Activated naive CD4-positive, alpha-beta T cell treated with anti-CD3 and anti-CD28 coated beads, Interleukin-2, amount 10 ng/mL, durations not matched to agents 7 days and 5 days (primary cell): ENCODE measurements around the gene CALN1.
"Not testable (repeated sequence)": the region's sequence is repeated elsewhere in the genome, so short reads cannot be mapped to it uniquely, and the experiment has no call there.

Source experiments
- CTCF ChIA-PET: fragments of 350-600 bp; sonication (Branson Sonifier 250); formaldehyde crosslinking; loops from one replicate; lab custom pipeline; 2021; ENCODE audit warnings: antibody characterized with exemption; lab: Charles Lee
- DNase-seq: peaks from one replicate; pipeline ENCODE4 v3.0.0-alpha.2; 2020
- H3K27ac Mint-ChIP-seq: one replicate; pipeline ENCODE4 v1.8.0; 2021; ENCODE audit warnings: mild to moderate bottlenecking, moderate library complexity, mixed read lengths
- H3K27me3 Mint-ChIP-seq: one replicate; pipeline ENCODE4 v1.8.0; 2021; ENCODE audit warnings: mild to moderate bottlenecking, mixed read lengths
- H3K36me3 Mint-ChIP-seq: one replicate; pipeline ENCODE4 v1.8.0; 2021; ENCODE audit warnings: mixed read lengths
- H3K4me1 Mint-ChIP-seq: one replicate; pipeline ENCODE4 v1.8.0; 2021; ENCODE audit warnings: mixed read lengths
- H3K4me3 Mint-ChIP-seq: one replicate; pipeline ENCODE4 v1.8.0; 2021; ENCODE audit warnings: mild to moderate bottlenecking, moderate library complexity, mixed read lengths
- H3K9me3 Mint-ChIP-seq: one replicate; pipeline ENCODE4 v1.8.0; 2021; ENCODE audit warnings: mixed read lengths

The CALN1 gene

GRCh38 chr7:71961283-71961682 is 450.9 kb downstream of the CALN1 start:
- no peak for DNase-seq
- Mint-ChIP-seq H3K27me3 (no peaks in the 10 kb centered on the region), H3K4me1 (no peaks in the 10 kb centered on the region), H3K4me3 (no peak overlapping the region), H3K27ac (no peak overlapping the region), H3K36me3 (no peaks in the 10 kb centered on the region), H3K9me3 (peaks cover 15% of the 10 kb centered on the region)
- CTCF ChIA-PET, result no interaction called here

- Mint-ChIP-seq H3K27me3 (no peaks in the 10 kb centered on the region), H3K27ac (no peak overlapping the region), H3K9me3 (peaks cover 32% of the 10 kb centered on the region), H3K36me3 (no peaks in the 10 kb centered on the region), H3K4me3 (no peak overlapping the region), H3K4me1 (no peaks in the 10 kb centered on the region)
- DNase-seq, result no peak
- CTCF ChIA-PET, result no interaction called here
These were observed 470.0 kb downstream of the CALN1 start for GRCh38 chr7:71942115-71942514.

DNA sequence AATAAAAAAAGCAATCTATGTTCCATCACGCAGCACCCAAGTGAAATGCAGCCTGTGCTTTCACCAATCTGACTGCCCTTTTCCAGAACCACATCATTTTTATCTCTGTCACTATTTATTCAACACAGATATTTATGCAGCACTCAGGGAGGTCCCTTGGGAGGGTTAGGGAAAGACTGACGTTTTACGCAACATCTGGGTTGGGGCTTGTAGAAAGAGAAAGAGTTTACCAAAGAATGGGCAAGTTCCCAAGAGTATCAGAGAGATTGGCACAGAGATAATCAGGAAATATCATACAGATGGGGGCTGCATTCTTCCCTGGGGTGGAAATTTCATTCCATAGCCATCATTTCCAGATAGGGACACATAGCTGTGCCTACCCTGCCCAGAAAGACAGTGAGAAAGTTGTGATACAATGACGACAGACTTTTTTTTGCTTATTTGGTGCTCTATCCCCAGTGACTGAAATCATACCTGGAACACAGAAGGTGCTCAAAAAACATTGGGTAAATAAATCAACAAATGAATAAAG is 474.2 kb downstream of the CALN1 start:
- Mint-ChIP-seq H3K9me3 (peaks cover 40% of the 10 kb centered on the region), H3K4me3 (no peak overlapping the region), H3K36me3 (no peaks in the 10 kb centered on the region), H3K27me3 (no peaks in the 10 kb centered on the region), H3K27ac (no peak overlapping the region), H3K4me1 (no peaks in the 10 kb centered on the region)
- DNase-seq, result no peak
- CTCF ChIA-PET, result no interaction called here

DNA sequence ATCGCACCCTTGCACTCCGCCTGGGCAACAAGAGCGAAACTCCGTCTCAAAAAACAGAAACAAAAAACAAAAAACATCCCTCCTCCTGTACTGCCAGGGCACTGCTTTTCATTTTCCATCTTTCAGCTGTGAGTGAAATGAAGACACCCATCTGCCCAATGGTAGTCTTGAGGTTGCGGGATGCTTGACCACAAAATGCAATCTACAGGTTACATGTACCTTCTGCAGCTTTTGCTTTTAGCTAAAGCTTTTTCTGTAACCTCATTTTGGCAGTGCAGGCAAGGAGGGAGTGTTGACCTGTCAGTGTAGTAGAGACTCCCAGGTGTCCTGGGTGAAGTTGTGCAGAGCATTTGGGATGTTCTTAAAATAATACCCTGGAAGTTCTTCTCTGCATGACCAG is 476.5 kb downstream of the CALN1 start:
- CTCF ChIA-PET, result no interaction called here
- Mint-ChIP-seq H3K36me3 (no peaks in the 10 kb centered on the region), H3K9me3 (peaks cover 34% of the 10 kb centered on the region), H3K27me3 (no peaks in the 10 kb centered on the region), H3K4me1 (no peaks in the 10 kb centered on the region), H3K4me3 (no peak overlapping the region), H3K27ac (no peak overlapping the region)
- DNase-seq, result no peak

DNA sequence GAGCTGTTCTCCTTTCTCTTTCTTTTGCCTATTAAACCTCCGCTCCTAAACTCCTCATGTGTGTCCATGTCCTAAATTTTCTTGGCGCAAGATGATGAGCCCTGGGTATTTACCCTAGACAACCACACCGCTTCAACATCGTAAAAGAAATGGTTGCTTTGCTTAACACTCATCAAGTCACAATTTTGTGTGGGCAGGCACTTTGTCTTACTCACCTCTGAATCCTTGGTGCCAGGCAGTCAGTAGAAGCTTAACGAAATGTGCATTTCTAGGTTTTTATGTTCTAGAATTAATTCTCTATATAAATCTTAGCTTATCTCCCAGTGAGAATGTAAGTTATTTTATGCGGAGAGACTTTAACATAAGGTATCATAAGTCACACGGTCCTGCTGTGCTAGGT is 478.7 kb downstream of the CALN1 start:
- Mint-ChIP-seq H3K4me1 (no peaks in the 10 kb centered on the region), H3K9me3 (peaks cover 38% of the 10 kb centered on the region)
- CTCF ChIA-PET, result no interaction called here

DNA sequence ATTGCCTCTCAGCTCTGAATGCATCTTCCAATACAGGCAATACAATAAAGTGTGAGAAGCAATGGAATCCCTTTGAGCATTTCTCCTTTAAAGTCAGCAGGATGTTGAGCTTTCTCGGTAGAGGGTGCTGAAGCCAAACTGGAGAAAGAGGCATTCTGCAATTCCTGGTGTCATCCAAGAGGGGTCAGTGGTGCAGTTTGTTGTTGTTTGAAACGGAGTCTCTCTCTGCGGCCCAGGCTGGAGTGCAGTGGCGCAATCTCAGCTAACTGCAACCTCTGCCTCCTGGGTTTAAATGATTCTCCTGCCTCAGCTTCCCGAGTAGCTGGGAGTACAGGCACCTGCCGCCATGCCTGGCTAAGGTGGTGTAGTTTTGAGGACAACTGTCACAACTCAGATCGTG is 486.5 kb downstream of the CALN1 start:
- CTCF ChIA-PET, result no interaction called here
- Mint-ChIP-seq H3K9me3 (peaks cover 27% of the 10 kb centered on the region), H3K4me3 (no peak overlapping the region)

More for the DNA sequence above, 478.7 kb downstream of the CALN1 start:
- Mint-ChIP-seq H3K4me3 (no peak overlapping the region), H3K27ac (no peak overlapping the region), H3K36me3 (no peaks in the 10 kb centered on the region), H3K27me3 (no peaks in the 10 kb centered on the region)
- DNase-seq, result no peak

DNA sequence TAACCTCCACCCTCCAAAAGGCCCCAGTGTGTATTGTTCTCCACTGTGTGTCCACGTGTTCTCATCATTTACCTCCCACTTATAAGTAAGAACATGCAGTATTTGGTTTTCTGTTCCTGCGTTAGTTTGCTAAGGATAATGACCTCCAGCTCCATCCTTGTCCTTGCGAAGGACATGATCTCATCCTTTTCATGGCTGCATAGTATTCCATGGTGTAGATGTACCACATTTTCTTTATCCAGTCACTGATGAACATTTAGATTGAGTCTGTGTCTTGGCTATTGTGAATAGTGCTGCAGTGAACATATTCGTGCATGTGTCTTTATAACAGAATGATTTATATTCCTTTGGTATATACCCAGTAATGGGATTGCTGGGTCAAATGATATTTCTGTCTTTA is 497.9 kb downstream of the CALN1 start:
- H3K4me1 Mint-ChIP-seq, H3K4me3 Mint-ChIP-seq, CTCF ChIA-PET, H3K36me3 Mint-ChIP-seq, DNase-seq, H3K27me3 Mint-ChIP-seq, H3K27ac Mint-ChIP-seq: not testable (repeated sequence)
- peaks cover 25% of the 10 kb centered on the region for H3K9me3 Mint-ChIP-seq

More for the DNA sequence above, 486.5 kb downstream of the CALN1 start:
- Mint-ChIP-seq H3K27ac (no peak overlapping the region), H3K27me3 (no peaks in the 10 kb centered on the region), H3K4me1 (no peaks in the 10 kb centered on the region), H3K36me3 (no peaks in the 10 kb centered on the region)
- no peak for DNase-seq

DNA sequence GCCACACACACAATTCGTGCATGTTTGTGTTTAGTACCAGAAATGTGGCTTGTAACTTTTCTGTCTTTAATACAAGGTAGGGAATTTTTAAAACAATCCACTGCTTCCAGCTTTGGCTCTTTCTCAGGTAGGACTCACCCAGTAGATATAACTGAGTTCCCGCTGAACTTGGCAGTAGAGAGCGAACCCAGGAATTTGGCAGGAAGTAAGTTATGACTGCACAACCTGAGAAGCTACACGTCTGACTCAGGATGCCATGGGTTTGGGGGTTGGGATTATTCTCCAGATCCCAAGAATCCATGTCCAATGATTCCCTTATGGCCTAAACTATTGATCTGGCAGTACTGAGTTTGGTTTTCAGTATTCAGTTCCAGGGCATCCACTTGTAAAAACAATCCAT is 499.7 kb downstream of the CALN1 start:
- no peak overlapping the region for H3K27ac Mint-ChIP-seq
- CTCF ChIA-PET, result no interaction called here
- peaks cover 27% of the 10 kb centered on the region for H3K9me3 Mint-ChIP-seq
- no peak overlapping the region for H3K4me3 Mint-ChIP-seq
- no peaks in the 10 kb centered on the region for H3K36me3 Mint-ChIP-seq
- no peak for DNase-seq
- no peaks in the 10 kb centered on the region for H3K27me3 Mint-ChIP-seq
- no peaks in the 10 kb centered on the region for H3K4me1 Mint-ChIP-seq

- DNase-seq, result no peak
- peaks cover 23% of the 10 kb centered on the region for H3K9me3 Mint-ChIP-seq
- H3K4me3 Mint-ChIP-seq, result no peak overlapping the region
- CTCF ChIA-PET, result no interaction called here
- no peaks in the 10 kb centered on the region for H3K4me1 Mint-ChIP-seq
- no peak overlapping the region for H3K27ac Mint-ChIP-seq
- no peaks in the 10 kb centered on the region for H3K27me3 Mint-ChIP-seq
- H3K36me3 Mint-ChIP-seq, result no peaks in the 10 kb centered on the region
These were observed 501.1 kb downstream of the CALN1 start for GRCh38 chr7:71911051-71911450.

DNA sequence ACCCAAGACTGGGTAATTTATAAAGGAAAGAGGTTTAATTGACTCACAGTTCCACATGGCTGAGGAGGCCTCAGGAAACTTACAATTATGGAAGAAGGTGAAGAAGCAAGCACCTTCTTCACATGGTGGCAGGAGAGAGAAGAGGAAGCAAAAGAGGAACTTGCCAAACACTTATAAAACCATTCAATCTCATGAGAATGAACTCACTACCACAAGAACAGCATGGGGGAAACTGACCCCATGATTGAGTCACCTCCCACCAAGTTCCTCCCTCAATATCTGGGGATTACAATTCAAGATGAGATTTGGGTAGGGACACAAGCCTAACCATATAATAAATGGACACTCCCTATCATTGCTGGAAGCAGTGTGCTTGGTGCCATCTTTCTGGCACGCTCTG is 506.3 kb downstream of the CALN1 start:
- H3K36me3 Mint-ChIP-seq, result no peaks in the 10 kb centered on the region
- no peaks in the 10 kb centered on the region for H3K4me1 Mint-ChIP-seq

DNA sequence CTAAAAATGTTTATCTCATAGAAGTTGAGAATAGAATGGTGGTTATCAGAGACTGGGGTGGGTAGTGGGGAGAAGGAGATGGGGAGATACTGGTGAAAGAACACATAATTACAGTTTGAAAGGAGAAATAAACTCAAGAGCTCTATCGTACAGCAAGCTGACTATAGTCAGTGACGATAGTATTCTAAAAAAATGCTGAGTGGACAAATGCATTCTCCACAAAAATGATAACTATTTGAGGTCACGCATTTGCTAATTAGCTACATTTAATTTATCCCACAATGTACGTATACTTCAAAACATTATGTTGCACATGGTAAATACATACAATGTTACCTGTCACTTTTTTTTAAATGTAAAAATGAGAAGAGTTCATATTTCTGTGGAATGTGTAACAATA is 507.7 kb downstream of the CALN1 start:
- H3K4me3 Mint-ChIP-seq, result no peak overlapping the region
- CTCF ChIA-PET, result no interaction called here
- peaks cover 17% of the 10 kb centered on the region for H3K9me3 Mint-ChIP-seq
- H3K27me3 Mint-ChIP-seq, result no peaks in the 10 kb centered on the region
- no peak overlapping the region for H3K27ac Mint-ChIP-seq
- no peaks in the 10 kb centered on the region for H3K36me3 Mint-ChIP-seq
- H3K4me1 Mint-ChIP-seq, result no peaks in the 10 kb centered on the region
- no peak for DNase-seq

More for the DNA sequence above, 506.3 kb downstream of the CALN1 start:
- Mint-ChIP-seq H3K27me3 (no peaks in the 10 kb centered on the region), H3K27ac (no peak overlapping the region), H3K4me3 (no peak overlapping the region), H3K9me3 (peaks cover 24% of the 10 kb centered on the region)
- CTCF ChIA-PET, result no interaction called here
- DNase-seq, result no peak

GRCh38 chr7:71900556-71900955 is 511.6 kb downstream of the CALN1 start:
- CTCF ChIA-PET, result no interaction called here
- H3K27ac Mint-ChIP-seq, result no peak overlapping the region
- no peaks in the 10 kb centered on the region for H3K4me1 Mint-ChIP-seq
- H3K4me3 Mint-ChIP-seq, result no peak overlapping the region
- DNase-seq, result no peak
- peaks cover 13% of the 10 kb centered on the region for H3K9me3 Mint-ChIP-seq
- H3K27me3 Mint-ChIP-seq, result no peaks in the 10 kb centered on the region
- no peaks in the 10 kb centered on the region for H3K36me3 Mint-ChIP-seq

DNA sequence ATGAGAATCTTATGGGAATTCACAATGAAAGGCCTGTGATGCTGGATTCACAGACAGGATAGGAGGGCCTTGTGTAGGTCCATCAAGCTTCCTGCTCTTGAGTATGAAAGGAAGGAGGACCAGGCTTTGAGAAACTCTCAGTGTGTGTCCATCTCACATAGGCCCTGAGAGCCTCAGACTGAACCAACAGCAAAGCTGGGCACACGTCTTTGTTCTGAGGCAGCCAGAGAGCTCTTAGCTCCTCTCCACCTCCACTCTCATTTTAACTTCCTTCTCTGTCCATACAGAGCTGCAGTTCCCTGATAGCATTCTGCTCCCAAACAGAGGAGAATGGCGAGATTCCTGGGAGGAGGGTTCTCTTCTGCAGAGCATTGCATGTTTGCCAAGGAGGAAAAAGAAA is 515.6 kb downstream of the CALN1 start:
- Mint-ChIP-seq H3K36me3 (no peaks in the 10 kb centered on the region), H3K4me3 (no peak overlapping the region), H3K27me3 (no peaks in the 10 kb centered on the region), H3K9me3 (peaks cover 12% of the 10 kb centered on the region), H3K27ac (no peak overlapping the region), H3K4me1 (no peaks in the 10 kb centered on the region)
- DNase-seq, result no peak
- CTCF ChIA-PET, result no interaction called here

DNA sequence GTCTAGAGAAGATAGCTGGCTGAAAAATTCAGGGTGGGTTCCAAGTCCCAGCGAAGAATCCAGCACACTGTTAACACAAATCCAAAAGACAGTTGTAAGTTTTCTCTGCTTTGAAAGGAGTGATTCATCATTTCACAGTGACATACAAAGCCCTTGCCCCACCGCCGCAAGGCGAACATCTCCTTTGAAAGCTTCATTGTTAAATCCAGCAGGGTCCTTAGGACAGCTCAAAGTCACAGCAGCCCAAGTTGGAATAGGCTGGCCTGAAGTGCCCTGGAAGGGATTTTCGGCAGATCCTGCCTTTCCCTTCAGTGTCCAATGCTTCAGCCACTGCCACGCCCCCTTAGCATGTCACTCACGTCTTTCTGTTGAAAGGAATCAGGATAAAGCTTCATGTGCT is 526.1 kb downstream of the CALN1 start:
- Mint-ChIP-seq H3K27ac (no peak overlapping the region), H3K36me3 (no peaks in the 10 kb centered on the region), H3K4me1 (no peaks in the 10 kb centered on the region), H3K4me3 (no peak overlapping the region), H3K27me3 (no peaks in the 10 kb centered on the region), H3K9me3 (peaks cover 49% of the 10 kb centered on the region)
- no peak for DNase-seq
- CTCF ChIA-PET, result no interaction called here

DNA sequence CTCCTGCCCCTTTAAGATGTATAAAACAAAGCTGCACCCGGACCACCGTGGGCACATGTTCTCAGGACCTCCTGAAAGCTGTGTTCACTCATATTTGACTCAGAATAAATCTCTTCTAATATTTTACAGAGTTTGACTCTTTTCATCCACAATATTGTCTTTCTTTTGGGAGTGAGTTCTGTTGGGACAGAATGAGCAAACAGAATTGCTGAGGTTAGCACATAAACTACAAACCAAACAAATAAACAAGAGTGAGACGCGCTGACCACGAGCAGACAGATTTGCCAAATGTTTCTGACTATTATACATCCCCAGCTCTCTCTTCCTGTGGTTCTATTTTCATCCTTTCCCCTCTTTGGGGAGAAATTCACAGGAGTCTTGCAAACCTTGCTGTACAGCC is 526.7 kb downstream of the CALN1 start:
- Mint-ChIP-seq H3K9me3 (peaks cover 49% of the 10 kb centered on the region), H3K27ac (no peak overlapping the region), H3K4me1 (no peaks in the 10 kb centered on the region), H3K27me3 (no peaks in the 10 kb centered on the region), H3K4me3 (no peak overlapping the region), H3K36me3 (no peaks in the 10 kb centered on the region)
- CTCF ChIA-PET, result no interaction called here
- no peak for DNase-seq

DNA sequence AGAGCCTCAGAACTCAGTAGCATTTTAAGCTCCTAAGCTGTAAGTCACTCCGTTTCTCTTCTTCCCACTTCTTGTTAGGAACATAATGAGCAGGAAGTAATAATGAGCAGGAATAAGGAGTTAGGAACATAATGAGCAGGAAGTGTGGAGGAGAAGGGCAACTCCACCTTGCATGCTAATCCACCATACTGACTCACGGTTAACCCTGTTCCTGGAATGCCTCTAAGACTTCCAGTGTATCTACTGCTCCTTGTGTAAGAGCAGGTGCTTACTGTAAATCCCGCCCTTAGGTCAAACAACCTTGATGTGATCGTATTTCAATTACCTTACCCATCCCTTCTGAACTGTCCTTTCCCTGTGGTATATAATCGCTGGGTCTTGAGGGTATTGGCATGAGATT is 528.7 kb downstream of the CALN1 start:
- Mint-ChIP-seq H3K36me3 (no peaks in the 10 kb centered on the region), H3K9me3 (peaks cover 50% of the 10 kb centered on the region), H3K27ac (no peak overlapping the region), H3K27me3 (no peaks in the 10 kb centered on the region), H3K4me1 (no peaks in the 10 kb centered on the region), H3K4me3 (no peak overlapping the region)
- no peak for DNase-seq
- CTCF ChIA-PET, result no interaction called here
